GM23248 (cell line): ENCODE data around the gene MYCBP2. TPM values are rescaled to one million over a fixed set of nuclear protein-coding genes. Genes with fewer than 3 reads are reported as not detected.

Source experiments
- DNase-seq: peaks from one replicate; pipeline ENCODE4 v3.0.0-alpha.2; 2015
- H2AFZ ChIP-seq: fragments of 200-600 bp; sonication (generic); 2 replicates; pipeline ENCODE4 v1.6.1; 2016; ENCODE audit warnings: antibody characterized with exemption
- H3F3A ChIP-seq: fragments of 200-600 bp; sonication (generic); 2 replicates; pipeline ENCODE4 v1.6.1; 2016; ENCODE audit warnings: mild to moderate bottlenecking, antibody characterized with exemption, mixed run types; ENCODE audit not compliant: insufficient read depth
- H3K27ac ChIP-seq: fragments of 200-600 bp; sonication (generic); 2 replicates; pipeline ENCODE4 v1.5.1; 2016; ENCODE audit warnings: mild to moderate bottlenecking
- H3K27me3 ChIP-seq: fragments of 200-600 bp; sonication (generic); replicated peaks from 2 replicates; pipeline ENCODE4 v1.6.1; 2016; ENCODE audit warnings: mild to moderate bottlenecking; ENCODE audit not compliant: insufficient read depth
- H3K36me3 ChIP-seq: fragments of 200-600 bp; sonication (generic); 2 replicates; pipeline ENCODE4 v1.6.1; 2016; ENCODE audit warnings: low read depth, mild to moderate bottlenecking
- H3K4me1 ChIP-seq: fragments of 200-600 bp; sonication (generic); 2 replicates; pipeline ENCODE4 v1.6.1; 2016; ENCODE audit warnings: mild to moderate bottlenecking; ENCODE audit not compliant: insufficient read depth
- H3K4me2 ChIP-seq: fragments of 200-600 bp; sonication (generic); one replicate; pipeline ENCODE4 v1.6.1; 2016; ENCODE audit warnings: mild to moderate bottlenecking; ENCODE audit not compliant: unreplicated experiment
- H3K4me3 ChIP-seq: fragments of 200-600 bp; sonication (generic); 2 replicates; pipeline ENCODE4 v1.5.1; 2016; ENCODE audit warnings: mild to moderate bottlenecking
- H3K79me2 ChIP-seq: fragments of 200-600 bp; sonication (generic); 2 replicates; pipeline ENCODE4 v1.6.1; 2016; ENCODE audit warnings: mild to moderate bottlenecking; ENCODE audit not compliant: insufficient read depth
- H3K9ac ChIP-seq: fragments of 200-600 bp; sonication (generic); 2 replicates; pipeline ENCODE4 v1.6.1; 2016; ENCODE audit warnings: mild to moderate bottlenecking
- H3K9me2 ChIP-seq: fragments of 200-600 bp; sonication (generic); 2 replicates; pipeline ENCODE4 v1.6.1; 2016; ENCODE audit warnings: mixed run types, mild to moderate bottlenecking, moderate library complexity; ENCODE audit not compliant: insufficient read depth
- H3K9me3 ChIP-seq: fragments of 200-600 bp; sonication (generic); one replicate; pipeline ENCODE4 v1.6.1; 2017; ENCODE audit warnings: low read depth
- H4K20me1 ChIP-seq: fragments of 200-600 bp; sonication (generic); 2 replicates; pipeline ENCODE4 v1.6.0; 2016; ENCODE audit not compliant: insufficient read depth
- EZH2 ChIP-seq: fragments of 200-600 bp; sonication (generic); IDR thresholded peaks from 2 replicates; pipeline ENCODE4 v1.6.1; 2018; ENCODE audit warnings: antibody characterized with exemption, mild to moderate bottlenecking; ENCODE audit not compliant: insufficient read depth, poor library complexity, severe bottlenecking
- EZH2phosphoT487 ChIP-seq: fragments of 200-600 bp; sonication (generic); IDR thresholded peaks from 2 replicates; pipeline ENCODE4 v1.6.1; 2018; ENCODE audit warnings: antibody characterized with exemption, moderate library complexity, mild to moderate bottlenecking, low read depth; ENCODE audit not compliant: insufficient read depth
- WGBS, 2 experiments: methylation state at CpG; one replicate each; pipeline ENCODE4 v1.1.6; 2015 to 2017; ENCODE audit warnings: low lambda C conversion rate in 2 of 2, low coverage in 1 of 2; ENCODE audit errors: missing lambda C conversion rate in 2 of 2; 5-methylcytosine and 5-hydroxymethylcytosine counted together
- in situ Hi-C: fragments of 300-500 bp; cut with MboI; formaldehyde crosslinking; loops from 2 replicates; pipeline ENCODE4 v1.15.0; 2020
- polyA plus RNA-seq: library from polyadenylated mRNA; unstranded; fragments of >200 nt; fragmentation: Nextera tagmentation; extraction: Ambion mirVana; gene quantifications from 2 replicates; pipeline ENCODE4 v1.2.1, GENCODE V29; 2016
- total RNA-seq: library from RNA; depleted of rRNA; stranded (reverse); fragments of >200 nt; shearing (Covaris generic); gene quantifications from 2 replicates; pipeline ENCODE4 v1.2.3, GENCODE V29; 2014

The MYCBP2 gene
- total and polyA plus RNA-seq, 2 experiments from 2014 or later, result 27.4 to 61.8 TPM

- no peak overlapping the region for H3K4me2 ChIP-seq
- peaks cover 3% of the 10 kb centered on the region; the same call in 1 of the 2 replicates for H3K4me1 ChIP-seq
- no peaks in the 10 kb centered on the region for H3K27me3 ChIP-seq
- no peak for DNase-seq
- TF ChIP-seq EZH2 (no peak), EZH2phosphoT487 (no peak)
- H2AFZ ChIP-seq, result no peak overlapping the region
- no peaks in the 10 kb centered on the region for H3K36me3 ChIP-seq
- H3K9me3 ChIP-seq, result no peaks in the 10 kb centered on the region
- no peaks in the 10 kb centered on the region for H3K79me2 ChIP-seq
- in situ Hi-C loops, result no loop called here
- H3K9ac ChIP-seq, result no peak overlapping the region
- no peaks in the 10 kb centered on the region for H4K20me1 ChIP-seq
- no peak overlapping the region for H3K27ac ChIP-seq
- 73 to 82% methylated on average over 1 of the region's 1 CpG for WGBS, 2 experiments
- H3K9me2 ChIP-seq, result no peaks in the 10 kb centered on the region
- H3K4me3 ChIP-seq, result no peak overlapping the region
- H3F3A ChIP-seq, result no peaks in the 10 kb centered on the region
Observed at GRCh38 chr13:77373502-77373901, 46.6 kb upstream of the MYCBP2 start.

- H3K9me2 ChIP-seq, result no peaks in the 10 kb centered on the region
- DNase-seq, result no peak
- no peak overlapping the region for H3K4me2 ChIP-seq
- no peak overlapping the region for H2AFZ ChIP-seq
- H3K9me3 ChIP-seq, result no peaks in the 10 kb centered on the region
- H4K20me1 ChIP-seq, result no peaks in the 10 kb centered on the region
- H3K4me3 ChIP-seq, result no peak overlapping the region
- in situ Hi-C loops, result no loop called here
- no peaks in the 10 kb centered on the region for H3K79me2 ChIP-seq
- no peak for TF ChIP-seq EZH2
- no peak for TF ChIP-seq EZH2phosphoT487
- no peaks in the 10 kb centered on the region for H3F3A ChIP-seq
- no peaks in the 10 kb centered on the region for H3K36me3 ChIP-seq
- no peaks in the 10 kb centered on the region for H3K27me3 ChIP-seq
- no peak overlapping the region for H3K9ac ChIP-seq
- peaks cover 3% of the 10 kb centered on the region; the same call in 1 of the 2 replicates for H3K4me1 ChIP-seq
- WGBS, 2 experiments, result 56 to 67% methylated on average over 1 of the region's 1 CpG
- no peak overlapping the region for H3K27ac ChIP-seq
Observed at GRCh38 chr13:77372275-77372674, 45.4 kb upstream of the MYCBP2 start.

GRCh38 chr13:77370888-77371287 lies 44.0 kb upstream of the MYCBP2 start:
- in situ Hi-C loops, result no loop called here
- H3K4me1 ChIP-seq, result peaks cover 3% of the 10 kb centered on the region; the same call in 1 of the 2 replicates
- no peak overlapping the region for H3K27ac ChIP-seq
- H3F3A ChIP-seq, result no peaks in the 10 kb centered on the region
- no peaks in the 10 kb centered on the region for H3K79me2 ChIP-seq
- H4K20me1 ChIP-seq, result no peaks in the 10 kb centered on the region
- H2AFZ ChIP-seq, result no peak overlapping the region
- H3K4me3 ChIP-seq, result no peak overlapping the region
- no peaks in the 10 kb centered on the region for H3K36me3 ChIP-seq
- H3K9me3 ChIP-seq, result no peaks in the 10 kb centered on the region
- TF ChIP-seq EZH2phosphoT487 (no peak), EZH2 (no peak)
- H3K9me2 ChIP-seq, result no peaks in the 10 kb centered on the region
- 46 to 52% methylated on average over 2 of the region's 2 CpGs for WGBS, 2 experiments
- DNase-seq, result no peak
- H3K4me2 ChIP-seq, result no peak overlapping the region
- no peak overlapping the region for H3K9ac ChIP-seq
- H3K27me3 ChIP-seq, result no peaks in the 10 kb centered on the region

- no peaks in the 10 kb centered on the region for H4K20me1 ChIP-seq
- no peak overlapping the region for H2AFZ ChIP-seq
- H3K27ac ChIP-seq, result no peak overlapping the region
- H3K4me2 ChIP-seq, result no peak overlapping the region
- H3K9ac ChIP-seq, result no peak overlapping the region
- H3K36me3 ChIP-seq, result no peaks in the 10 kb centered on the region
- H3K9me3 ChIP-seq, result no peaks in the 10 kb centered on the region
- no peaks in the 10 kb centered on the region for H3K79me2 ChIP-seq
- TF ChIP-seq EZH2phosphoT487 (no peak), EZH2 (no peak)
- WGBS, 2 experiments, result 3 to 8% methylated on average over 1 of the region's 1 CpG
- no peaks in the 10 kb centered on the region for H3K27me3 ChIP-seq
- no peaks in the 10 kb centered on the region for H3K9me2 ChIP-seq
- DNase-seq, result no peak
- no peak overlapping the region for H3K4me3 ChIP-seq
- in situ Hi-C loops, result no loop called here
- H3K4me1 ChIP-seq, result peaks cover 4% of the 10 kb centered on the region; the same call in 1 of the 2 replicates
- 0 out of 2 replicates have a peak, but pooled peaks cover 5% of the 10 kb centered on the region for H3F3A ChIP-seq
Observed at GRCh38 chr13:77362166-77362565, 35.3 kb upstream of the MYCBP2 start.
